Measurements from ENCODE around the gene SELENOH.
A peak's percentile ranks its signal among the peaks of the same experiment; 100 is the strongest.

SELENOH gene

GRCh38 chr11:57712256-57713150 is 28.8 kb upstream of the SELENOH start, which contains the start of gene TMX2 (continued):
- TF ChIP-seq TSHZ1 (tag by site-specific recombination; IDR thresholded peaks at IDR 0.05; ENCODE audit: borderline replicate concordance) (no peak), ZFP41 (tag by site-specific recombination; IDR thresholded peaks at IDR 0.05; ENCODE audit: borderline replicate concordance) (no peak), ZNF76 (tag by site-specific recombination; IDR thresholded peaks at IDR 0.05; ENCODE audit: borderline replicate concordance, low read depth) (no peak), ZNF843 (tag by site-specific recombination; IDR thresholded peaks at IDR 0.05) (no peak), ZNF274 (IDR thresholded peaks at IDR 0.05; ENCODE audit: low read length) (no peak), ZNF274 (tag by site-specific recombination; IDR thresholded peaks at IDR 0.05; ENCODE audit: borderline replicate concordance) (no peak), ZNF704 (tag by site-specific recombination; IDR thresholded peaks at IDR 0.05) (no peak), ZNF777 (tag by site-specific recombination; IDR thresholded peaks at IDR 0.05; ENCODE audit: borderline replicate concordance) (no peak), ZNF518A (tag by site-specific recombination; conservative IDR thresholded peaks at IDR 0.05; ENCODE audit: low read depth) (peak; percentile 94), ZNF792 (tag by site-specific recombination; IDR thresholded peaks at IDR 0.05) (no peak), ZNF175 (tag by site-specific recombination; IDR thresholded peaks at IDR 0.05) (no peak), SP7 (tag by site-specific recombination; IDR thresholded peaks at IDR 0.05) (peak; percentile 40), INSM2 (tag by site-specific recombination; IDR thresholded peaks at IDR 0.05) (no peak), ZNF239 (tag by site-specific recombination; IDR thresholded peaks at IDR 0.05) (no peak), ZNF112 (tag by site-specific recombination; IDR thresholded peaks at IDR 0.05) (no peak), ZNF529 (tag by site-specific recombination; IDR thresholded peaks at IDR 0.05; ENCODE audit: insufficient replicate concordance) (no peak), ZNF23 (tag by site-specific recombination; IDR thresholded peaks at IDR 0.05; ENCODE audit: borderline replicate concordance) (no peak), MYNN (tag by site-specific recombination; IDR thresholded peaks at IDR 0.05; ENCODE audit: borderline replicate concordance) (no peak), ZNF48 (tag by site-specific recombination; IDR thresholded peaks at IDR 0.05) (no peak), ZBTB49 (tag by site-specific recombination; IDR thresholded peaks at IDR 0.05; ENCODE audit: low read depth) (no peak), ZNF555 (tag by site-specific recombination; conservative IDR thresholded peaks at IDR 0.05) (no peak), ZNF335 (tag by site-specific recombination; conservative IDR thresholded peaks at IDR 0.05) (peak; percentile 8; the same call in 1 of the 2 replicates), ZNF621 (tag by site-specific recombination; IDR thresholded peaks at IDR 0.05) (no peak), ZXDB (tag by site-specific recombination; IDR thresholded peaks at IDR 0.05) (0 out of 2 replicates have a peak, but pooled peaks have one; percentile 12)

All from HEK293 (cell line).